Heart left ventricle (tissue), 13 donors: ENCODE data around the gene SIL1.

ENCODE experiments used
- CTCF ChIP-seq, 12 donors: fragments of 200-600 bp; sonication (generic) in 4 of 12; IDR thresholded peaks; one replicate each; pipeline versions ENCODE4 v1.5.0 to v1.8.0; 2018 to 2022; ENCODE audit warnings: antibody characterized with exemption in 12 of 12, mild to moderate bottlenecking in 5 of 12
- POLR2A ChIP-seq, 2 donors: fragments of 450-650 bp; IDR thresholded peaks; one replicate each; pipeline ENCODE4 v1.6.1; 2017; ENCODE audit warnings: antibody characterized with exemption in 2 of 2, mild to moderate bottlenecking in 2 of 2, moderate library complexity in 2 of 2
- donor health status: ischemic (EF 13 %, LVEDD 7.1; RV severe dilation, severe dysfunction).
- donor health status: DM: no; HTN: yes; CAD: no.
- donor health status: DM: no; HTN: no; CAD: no.
- donor health status: ischemic (EF 25% LVEDD 6.9; RV normal size, moderate dysfunction).
- donor health status: ischemic (EF 25% LVEDD 5.7; RV mildly dilated, moderate dysfunction).
- donor health status: ischemic (EF 35%, LVEDD 5.7; RV mildly dilated, moderate dysfunction).
- donor health status: nonischemic (EF 11% LVEDD 7.7; RV severe dilation, severe dysfunction).
- donor health status: DM: yes; HTN: yes; CAD: no.
- donor health status: PGD.
- donor health status: ischemic (EF 29% LVEDD 5.4; RV normal size, mild dysfunction).
- donor health status: nonischemic (EF 23%, LVEDD 6.1; RV moderate dilation, normal function).

- TF ChIP-seq CTCF (IDR thresholded peaks at IDR 0.05) (no peak), POLR2A (IDR thresholded peaks at IDR 0.05) (no peak)
Measured at GRCh38 chr5:139126711-139127111, 71.5 kb downstream of the SIL1 start.
